Mesothelial cell of epicardium (in vitro differentiated cells): ENCODE results near the gene CLTC. TPM values are rescaled to one million over a fixed set of nuclear protein-coding genes. Genes with fewer than 3 reads are reported as not detected.

Experiments
- DNase-seq, 2 experiments: peaks; one replicate each; pipeline ENCODE4 v3.0.0; 2021; ENCODE audit warnings: low spot score in 2 of 2; ENCODE audit not compliant: unreplicated experiment in 2 of 2
- H3K27ac Mint-ChIP-seq: 2 replicates; pipeline ENCODE4 v1.8.0; 2021; ENCODE audit warnings: mixed read lengths
- H3K27me3 Mint-ChIP-seq: 2 replicates; pipeline ENCODE4 v1.8.0; 2021; ENCODE audit warnings: low read depth, mixed read lengths
- H3K36me3 Mint-ChIP-seq: 2 replicates; pipeline ENCODE4 v1.8.0; 2021; ENCODE audit warnings: mixed read lengths
- H3K4me1 Mint-ChIP-seq: 2 replicates; pipeline ENCODE4 v1.8.0; 2021; ENCODE audit warnings: mixed read lengths
- H3K4me3 Mint-ChIP-seq: 2 replicates; pipeline ENCODE4 v1.8.0; 2021; ENCODE audit warnings: mild to moderate bottlenecking, moderate library complexity, mixed read lengths
- H3K9me3 Mint-ChIP-seq: 2 replicates; pipeline ENCODE4 v1.8.0; 2021; ENCODE audit warnings: mixed read lengths
- total RNA-seq: library from RNA; stranded (reverse); gene quantifications from 3 replicates; pipeline ENCODE4 v1.2.1, GENCODE V29; 2021
- TF ChIP-seq, protein P1 (sequence below): fragments of 200-600 bp; sonication (generic); IDR thresholded peaks from one replicate; pipeline ENCODE4 v1.5.0; 2021; ENCODE audit warnings: antibody characterized with exemption; ENCODE audit not compliant: unreplicated experiment

The CLTC gene
- total RNA-seq, 1 donor from 2014 or later, result 201 TPM

DNA sequence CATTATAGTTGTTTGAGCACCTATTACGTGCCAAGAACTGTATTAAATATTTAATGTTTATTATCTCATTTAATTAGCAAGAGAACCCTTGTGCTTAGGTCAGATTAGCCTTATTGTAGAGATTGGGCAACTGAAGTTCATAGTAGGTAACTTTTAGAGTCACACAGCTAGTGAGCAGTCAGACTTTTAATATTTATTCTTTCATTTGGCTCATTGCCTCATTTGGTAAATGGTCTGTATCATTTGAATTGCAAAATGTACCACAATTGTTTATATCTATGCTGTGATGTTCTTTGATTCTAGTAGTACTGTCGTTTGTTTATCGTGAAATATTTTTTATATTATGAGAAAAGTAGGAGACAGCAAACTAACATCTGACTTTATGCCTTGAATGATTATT lies 7.6 kb downstream of the CLTC start:
- DNase-seq, result no peak
- H3K4me3 Mint-ChIP-seq, result no peak overlapping the region
- peaks cover 12% of the 10 kb centered on the region for H3K36me3 Mint-ChIP-seq
- peaks cover 7% of the 10 kb centered on the region for H3K9me3 Mint-ChIP-seq
- H3K27me3 Mint-ChIP-seq, result no peaks in the 10 kb centered on the region
- no peak overlapping the region for H3K27ac Mint-ChIP-seq
- H3K4me1 Mint-ChIP-seq, result peaks cover 19% of the 10 kb centered on the region
- TF ChIP-seq, protein P1, sequence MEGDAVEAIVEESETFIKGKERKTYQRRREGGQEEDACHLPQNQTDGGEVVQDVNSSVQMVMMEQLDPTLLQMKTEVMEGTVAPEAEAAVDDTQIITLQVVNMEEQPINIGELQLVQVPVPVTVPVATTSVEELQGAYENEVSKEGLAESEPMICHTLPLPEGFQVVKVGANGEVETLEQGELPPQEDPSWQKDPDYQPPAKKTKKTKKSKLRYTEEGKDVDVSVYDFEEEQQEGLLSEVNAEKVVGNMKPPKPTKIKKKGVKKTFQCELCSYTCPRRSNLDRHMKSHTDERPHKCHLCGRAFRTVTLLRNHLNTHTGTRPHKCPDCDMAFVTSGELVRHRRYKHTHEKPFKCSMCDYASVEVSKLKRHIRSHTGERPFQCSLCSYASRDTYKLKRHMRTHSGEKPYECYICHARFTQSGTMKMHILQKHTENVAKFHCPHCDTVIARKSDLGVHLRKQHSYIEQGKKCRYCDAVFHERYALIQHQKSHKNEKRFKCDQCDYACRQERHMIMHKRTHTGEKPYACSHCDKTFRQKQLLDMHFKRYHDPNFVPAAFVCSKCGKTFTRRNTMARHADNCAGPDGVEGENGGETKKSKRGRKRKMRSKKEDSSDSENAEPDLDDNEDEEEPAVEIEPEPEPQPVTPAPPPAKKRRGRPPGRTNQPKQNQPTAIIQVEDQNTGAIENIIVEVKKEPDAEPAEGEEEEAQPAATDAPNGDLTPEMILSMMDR, result no peak

DNA sequence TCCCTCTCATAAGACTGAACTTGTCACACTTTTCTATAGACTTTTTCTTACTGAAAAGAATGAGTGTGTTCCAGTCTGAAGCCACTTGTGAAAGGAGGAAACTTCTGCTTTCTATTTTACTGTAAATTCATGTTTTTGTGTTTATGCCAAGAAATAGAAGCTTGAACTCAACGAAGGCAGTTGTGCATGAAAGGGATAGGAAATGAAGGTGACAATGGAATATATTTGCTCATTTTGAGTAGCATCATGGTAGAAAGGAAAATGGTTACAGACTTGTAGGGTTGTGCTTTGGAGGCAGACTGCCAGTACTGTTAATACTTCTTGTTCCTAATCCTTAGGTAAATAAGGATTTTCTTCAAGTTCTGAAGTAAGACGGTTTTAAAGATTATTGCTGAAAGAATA lies 8.1 kb downstream of the CLTC start:
- peaks cover 17% of the 10 kb centered on the region for H3K4me1 Mint-ChIP-seq
- H3K9me3 Mint-ChIP-seq, result peaks cover 7% of the 10 kb centered on the region
- DNase-seq, result no peak
- no peak overlapping the region for H3K27ac Mint-ChIP-seq
- peaks cover 12% of the 10 kb centered on the region for H3K36me3 Mint-ChIP-seq
- no peaks in the 10 kb centered on the region for H3K27me3 Mint-ChIP-seq
- no peak overlapping the region for H3K4me3 Mint-ChIP-seq
- TF ChIP-seq, protein P1, result no peak

DNA sequence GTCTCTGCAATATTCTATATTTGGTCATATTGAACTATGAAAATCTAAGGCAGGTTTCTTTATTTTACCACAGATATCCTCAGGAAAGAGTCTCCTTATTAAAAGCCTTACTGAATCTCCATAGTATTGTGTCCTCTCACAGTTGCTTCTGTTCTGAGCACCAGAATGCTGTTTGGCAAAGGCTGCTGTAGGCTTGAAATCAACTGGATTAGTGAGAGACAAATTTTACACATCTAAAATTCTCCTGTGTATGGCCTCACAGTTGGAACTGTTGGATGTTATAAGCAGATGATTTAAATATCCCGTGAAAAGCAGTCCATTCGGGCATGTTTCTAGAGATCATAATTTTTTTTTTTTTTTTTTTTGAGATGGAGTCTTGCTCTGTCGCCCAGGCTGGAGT lies 9.5 kb downstream of the CLTC start:
- TF ChIP-seq, protein P1, result no peak
- Mint-ChIP-seq H3K4me3 (no peak overlapping the region), H3K27ac (no peak overlapping the region), H3K9me3 (peaks cover 7% of the 10 kb centered on the region), H3K4me1 (peaks cover 10% of the 10 kb centered on the region), H3K27me3 (no peaks in the 10 kb centered on the region), H3K36me3 (peaks cover 12% of the 10 kb centered on the region)
- no peak for DNase-seq

DNA sequence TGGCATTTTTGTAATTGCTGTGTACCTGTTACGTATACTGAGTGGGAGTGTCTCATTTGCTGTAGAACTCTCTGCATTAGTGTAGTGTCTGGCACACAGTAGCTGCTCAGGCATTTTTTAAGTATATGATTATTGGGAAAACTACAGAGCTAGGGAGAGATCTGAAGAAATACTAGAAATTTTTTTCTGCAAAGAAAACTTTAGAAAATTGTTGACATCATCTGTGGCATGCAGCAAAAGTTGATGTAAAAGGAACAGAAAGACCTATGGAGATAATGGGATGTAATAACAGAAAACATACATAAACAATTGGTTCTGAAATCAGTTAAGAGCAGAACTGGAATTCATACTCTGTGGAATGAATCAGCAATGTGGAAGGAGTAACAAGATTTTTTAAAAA lies 11.6 kb downstream of the CLTC start:
- H3K27me3 Mint-ChIP-seq, result no peaks in the 10 kb centered on the region
- peaks cover 12% of the 10 kb centered on the region for H3K36me3 Mint-ChIP-seq
- H3K27ac Mint-ChIP-seq, result no peak overlapping the region
- H3K4me3 Mint-ChIP-seq, result no peak overlapping the region
- TF ChIP-seq, protein P1, result no peak
- no peak for DNase-seq
- H3K4me1 Mint-ChIP-seq, result peaks cover 19% of the 10 kb centered on the region
- H3K9me3 Mint-ChIP-seq, result peaks cover 7% of the 10 kb centered on the region

DNA sequence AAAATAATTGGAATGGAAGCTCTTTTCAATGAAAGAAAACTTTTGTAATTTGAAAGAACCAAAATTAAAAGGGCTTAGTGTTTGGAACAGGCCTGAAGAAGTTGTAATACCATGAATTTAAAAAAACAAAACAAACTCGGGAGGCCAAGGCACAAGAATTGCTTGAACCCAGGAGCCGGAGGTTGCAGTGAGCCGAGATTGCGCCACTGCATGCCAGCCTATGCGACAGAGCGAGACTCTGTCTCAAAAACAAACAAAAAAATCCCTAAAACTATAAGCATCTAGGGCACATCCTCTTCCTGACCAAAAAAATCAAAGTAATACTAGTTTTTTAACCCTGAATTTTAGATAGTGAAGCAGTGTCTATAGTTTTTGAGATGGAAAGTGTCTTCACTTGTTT lies 12.7 kb downstream of the CLTC start:
- Mint-ChIP-seq H3K27me3 (no peaks in the 10 kb centered on the region), H3K4me1 (peaks cover 19% of the 10 kb centered on the region), H3K9me3 (peaks cover 7% of the 10 kb centered on the region), H3K36me3 (peaks cover 12% of the 10 kb centered on the region), H3K27ac (peak overlapping the region; percentile 43), H3K4me3 (no peak overlapping the region)
- DNase-seq, result no peak
- TF ChIP-seq, protein P1, result no peak

DNA sequence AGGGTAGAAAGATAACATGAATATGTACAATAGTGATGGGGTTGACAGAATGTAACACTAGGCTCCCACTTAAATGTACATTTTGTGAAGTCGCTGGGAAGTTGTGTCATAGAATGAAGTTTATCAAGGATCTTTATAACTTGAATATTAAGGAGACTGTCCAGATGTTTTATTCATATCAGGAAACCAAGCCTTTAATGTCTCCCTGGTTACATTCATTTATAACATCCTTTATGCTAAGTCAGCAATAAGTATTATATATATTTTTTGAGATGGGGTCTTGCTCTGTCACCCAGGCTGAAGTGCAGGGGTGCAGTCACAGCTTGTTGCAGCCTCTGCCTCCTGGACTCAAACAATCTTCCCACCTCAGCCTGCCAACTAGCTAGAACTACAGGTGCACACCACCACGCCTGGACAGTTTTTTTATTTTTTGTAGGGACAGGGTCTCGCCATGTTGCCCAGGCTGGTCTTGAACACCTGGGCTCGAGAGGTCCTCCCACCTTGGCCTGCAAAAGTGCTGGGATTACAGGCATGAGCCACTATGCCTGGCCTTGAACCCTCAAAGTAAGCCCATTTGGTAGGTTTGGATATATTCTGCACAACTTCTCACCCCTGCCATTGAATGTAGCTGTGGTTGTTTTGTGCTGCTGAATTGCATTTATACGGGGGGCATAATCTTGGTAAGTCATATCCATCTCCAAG lies 14.1 kb downstream of the CLTC start:
- Mint-ChIP-seq H3K4me1 (peaks cover 16% of the 10 kb centered on the region), H3K9me3 (peaks cover 7% of the 10 kb centered on the region), H3K36me3 (peaks cover 12% of the 10 kb centered on the region), H3K27me3 (no peaks in the 10 kb centered on the region), H3K4me3 (no peak overlapping the region), H3K27ac (no peak overlapping the region)
- TF ChIP-seq, protein P1, result no peak
- DNase-seq, result no peak
